Transverse colon (tissue), 4 donors: ENCODE results near the gene PTPN7. TPM values are rescaled to one million over a fixed set of nuclear protein-coding genes. Genes with fewer than 3 reads are reported as not detected.
"Not testable (repeated sequence)": the region's sequence is repeated elsewhere in the genome, so short reads cannot be mapped to it uniquely, and the experiment has no call there.

Source experiments
- DNase-seq: peaks from one replicate; pipeline ENCODE4 v3.0.0-alpha.2; 2019
- H3K27ac ChIP-seq, 4 donors: fragments of 200-600 bp; sonication (generic); 2 replicates each; pipeline ENCODE4 v1.5.1; 2016 to 2018; ENCODE audit warnings: inconsistent platforms in 4 of 4
- H3K27me3 ChIP-seq: fragments of 200-600 bp; sonication (generic); 2 replicates; pipeline ENCODE4 v1.5.1; 2017; ENCODE audit warnings: inconsistent platforms
- H3K36me3 ChIP-seq, 4 donors: fragments of 200-600 bp; sonication (generic); 2 replicates each; pipeline ENCODE4 v1.5.1; 2017 to 2019; ENCODE audit warnings: inconsistent platforms in 4 of 4
- H3K4me1 ChIP-seq, 4 donors: fragments of 200-600 bp; sonication (generic); 2 replicates each; pipeline ENCODE4 v1.5.1; 2017 to 2020; ENCODE audit warnings: inconsistent platforms in 4 of 4
- H3K4me3 ChIP-seq, 4 donors: fragments of 200-600 bp; sonication (generic); 1 replicate in 1 of 4; 2 replicates in 3 of 4; pipeline versions ENCODE4 v1.5.1 to v1.6.1; 2017 to 2019; ENCODE audit warnings: inconsistent platforms in 4 of 4
- H3K9me3 ChIP-seq, 2 donors: fragments of 200-600 bp; sonication (generic); 2 replicates each; pipeline ENCODE4 v1.5.1; 2017 to 2019; ENCODE audit warnings: inconsistent platforms in 2 of 2
- EP300 ChIP-seq: sonication (generic); formaldehyde crosslinking; IDR thresholded peaks from one replicate; pipeline ENCODE4 v1.6.1; 2017; ENCODE audit warnings: antibody characterized with exemption, low read depth
- POLR2A ChIP-seq: fragments of 450-650 bp; IDR thresholded peaks from one replicate; pipeline ENCODE4 v1.6.1; 2016; ENCODE audit warnings: antibody characterized with exemption, mild to moderate bottlenecking, moderate library complexity
- POLR2AphosphoS5 ChIP-seq, 3 donors: sonication (generic); formaldehyde crosslinking; IDR thresholded peaks; one replicate each; pipeline ENCODE4 v1.6.1; 2016; ENCODE audit warnings: antibody characterized with exemption in 3 of 3
- WGBS, 2 donors: methylation state at CpG; one replicate each; pipeline ENCODE4 v1.1.5; 2018; ENCODE audit warnings: low coverage in 1 of 2; 5-methylcytosine and 5-hydroxymethylcytosine counted together
- in situ Hi-C, 4 donors: fragments of 200-750 bp; cut with MboI; loops; one replicate each; pipeline versions ENCODE4 v1.15.0 to v1.15.1; 2017; ENCODE audit warnings: low sequenced_read_pairs in 3 of 4, low pct_ligation_motif_present in 1 of 4, low pct_unique_long_range_greater_than_20kb in 1 of 4
- intact Hi-C: fragments of 100-400 bp; cut with DNase I; formaldehyde crosslinking; loops from one replicate; pipeline ENCODE4 v1.15.1; 2023; ENCODE audit warnings: low total_unique reads
- total RNA-seq, 4 donors: library from RNA; depleted of rRNA; stranded (reverse); fragments of >200 nt; gene quantifications; one replicate each; pipeline ENCODE4 v1.1.0, GENCODE V29; 2016
- TF ChIP-seq, protein P1 (sequence below), 5 experiments: fragments of 200-600 bp in 3 of 5; fragments of 450-650 bp in 2 of 5; sonication (generic) in 3 of 5; IDR thresholded peaks; 1 replicate in 2 of 5; 2 replicates in 3 of 5; pipeline ENCODE4 v1.5.1; 2016 to 2017; ENCODE audit warnings: antibody characterized with exemption in 5 of 5, inconsistent platforms in 3 of 5, mild to moderate bottlenecking in 2 of 5, moderate library complexity in 1 of 5

PTPN7 gene
- total RNA-seq, 4 donors from 2014 or later, result 5.2 to 32.5 (median 14.0) TPM; not detected in 1

DNA sequence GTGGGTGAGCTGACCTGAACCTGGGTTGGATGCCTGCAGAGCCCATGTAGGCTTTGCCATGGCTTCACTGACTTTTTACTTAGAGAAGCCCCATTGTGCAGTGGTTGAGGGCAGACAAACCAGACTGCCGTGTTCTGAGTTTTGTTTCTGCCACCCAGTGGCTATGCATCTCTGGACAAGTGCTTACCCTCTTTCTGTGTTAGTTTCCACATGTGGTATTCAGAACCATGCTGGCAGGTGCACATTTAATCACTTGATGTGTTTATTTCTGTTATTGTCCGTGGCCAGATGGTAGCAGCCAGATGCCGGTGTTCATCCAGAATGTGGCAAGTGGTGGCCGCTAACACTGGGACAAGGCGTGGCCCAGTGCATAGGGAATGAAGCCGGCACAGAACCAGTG is 10.3 kb upstream of the PTPN7 start:
- 72% methylated on average over 6 of the region's 6 CpGs; no CpG with 5 or more reads in 1 of the 2 donors for WGBS, 2 donors
- H3K9me3 ChIP-seq, result no peaks in the 10 kb centered on the region
- no peak overlapping the region for H3K4me3 ChIP-seq
- H3K27ac ChIP-seq, result no peak overlapping the region
- in situ Hi-C loops, result no loop called here
- intact Hi-C loops, result no loop called here
- H3K4me1 ChIP-seq, result no peaks in the 10 kb centered on the region
- no peak for DNase-seq
- no peaks in the 10 kb centered on the region for H3K27me3 ChIP-seq
- no peak for TF ChIP-seq EP300
- no peak for TF ChIP-seq POLR2AphosphoS5 (IDR thresholded peaks at IDR 0.05)
- no peak for TF ChIP-seq POLR2A
- TF ChIP-seq, protein P1, sequence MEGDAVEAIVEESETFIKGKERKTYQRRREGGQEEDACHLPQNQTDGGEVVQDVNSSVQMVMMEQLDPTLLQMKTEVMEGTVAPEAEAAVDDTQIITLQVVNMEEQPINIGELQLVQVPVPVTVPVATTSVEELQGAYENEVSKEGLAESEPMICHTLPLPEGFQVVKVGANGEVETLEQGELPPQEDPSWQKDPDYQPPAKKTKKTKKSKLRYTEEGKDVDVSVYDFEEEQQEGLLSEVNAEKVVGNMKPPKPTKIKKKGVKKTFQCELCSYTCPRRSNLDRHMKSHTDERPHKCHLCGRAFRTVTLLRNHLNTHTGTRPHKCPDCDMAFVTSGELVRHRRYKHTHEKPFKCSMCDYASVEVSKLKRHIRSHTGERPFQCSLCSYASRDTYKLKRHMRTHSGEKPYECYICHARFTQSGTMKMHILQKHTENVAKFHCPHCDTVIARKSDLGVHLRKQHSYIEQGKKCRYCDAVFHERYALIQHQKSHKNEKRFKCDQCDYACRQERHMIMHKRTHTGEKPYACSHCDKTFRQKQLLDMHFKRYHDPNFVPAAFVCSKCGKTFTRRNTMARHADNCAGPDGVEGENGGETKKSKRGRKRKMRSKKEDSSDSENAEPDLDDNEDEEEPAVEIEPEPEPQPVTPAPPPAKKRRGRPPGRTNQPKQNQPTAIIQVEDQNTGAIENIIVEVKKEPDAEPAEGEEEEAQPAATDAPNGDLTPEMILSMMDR (IDR thresholded peaks at IDR 0.05), result no peak
- no peaks in the 10 kb centered on the region for H3K36me3 ChIP-seq

GRCh38 chr1:202168861-202169260 is 8.5 kb upstream of the PTPN7 start:
- in situ Hi-C loops, result no loop called here
- no peak for DNase-seq
- Histone ChIP-seq H3K9me3 (no peaks in the 10 kb centered on the region), H3K4me1 (peaks cover 0 to 3% (median 0%) of the 10 kb centered on the region in 4 donors), H3K36me3 (no peaks in the 10 kb centered on the region), H3K4me3 (no peak overlapping the region), H3K27ac (no peak overlapping the region), H3K27me3 (no peaks in the 10 kb centered on the region)
- TF ChIP-seq POLR2A (no peak), POLR2AphosphoS5 (IDR thresholded peaks at IDR 0.05) (no peak), EP300 (no peak)
- TF ChIP-seq, protein P1 (IDR thresholded peaks at IDR 0.05), result no peak
- intact Hi-C loops, result no loop called here
- WGBS, 2 donors, result 90% methylated on average over 7 of the region's 7 CpGs; no CpG with 5 or more reads in 1 of the 2 donors

- intact Hi-C loops, result no loop called here
- DNase-seq, result no peak
- Histone ChIP-seq H3K4me3 (no peak overlapping the region), H3K27ac (no peak overlapping the region), H3K27me3 (no peaks in the 10 kb centered on the region), H3K9me3 (no peaks in the 10 kb centered on the region), H3K36me3 (no peaks in the 10 kb centered on the region), H3K4me1 (peaks cover 0 to 3% (median 0%) of the 10 kb centered on the region in 4 donors)
- 57% methylated on average over 10 of the region's 18 CpGs; no CpG with 5 or more reads in 1 of the 2 donors for WGBS, 2 donors
- TF ChIP-seq, protein P1 (IDR thresholded peaks at IDR 0.05), result no peak
- TF ChIP-seq EP300, result no peak
- TF ChIP-seq POLR2AphosphoS5 (IDR thresholded peaks at IDR 0.05), result no peak
- TF ChIP-seq POLR2A, result no peak
- in situ Hi-C loops, result no loop called here
Measured at GRCh38 chr1:202167708-202168415, 7.5 kb upstream of the PTPN7 start.

DNA sequence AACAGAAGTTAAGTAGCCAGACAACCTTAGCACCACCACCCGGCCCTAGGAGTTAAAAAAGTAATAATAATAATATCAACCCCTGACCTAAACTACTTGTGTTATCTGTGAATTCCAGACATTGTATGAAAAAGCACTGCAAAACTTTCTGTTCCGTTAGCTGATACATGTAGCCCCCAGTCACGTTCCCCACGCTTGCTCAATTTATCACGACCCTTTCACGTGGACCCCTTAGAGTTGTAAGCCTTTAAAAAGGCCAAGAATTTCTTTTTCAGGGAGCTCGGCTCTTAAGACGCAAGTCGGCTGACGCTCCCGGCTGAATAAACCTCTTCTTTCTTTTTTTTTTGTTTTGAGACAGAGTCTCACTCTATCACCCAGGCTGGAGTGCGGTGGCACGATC is 6.7 kb upstream of the PTPN7 start:
- H3K9me3 ChIP-seq, H3K27me3 ChIP-seq, intact Hi-C loops, H3K4me3 ChIP-seq, DNase-seq, H3K36me3 ChIP-seq, H3K27ac ChIP-seq, in situ Hi-C loops, H3K4me1 ChIP-seq: not testable (repeated sequence)
- WGBS, 2 donors, result 88% methylated on average over 8 to 13 of the region's 13 CpGs
